Hepatocyte (in vitro differentiated cells): ENCODE results near the gene GKN2.

Source experiments
- EZH2 ChIP-seq: fragments of 200-600 bp; sonication (generic); IDR thresholded peaks from 2 replicates; pipeline ENCODE4 v1.6.1; 2016; ENCODE audit warnings: antibody characterized with exemption, mild to moderate bottlenecking, borderline replicate concordance
- EZH2phosphoT487 ChIP-seq: fragments of 200-600 bp; sonication (generic); IDR thresholded peaks from one replicate; pipeline ENCODE4 v1.6.1; 2018; ENCODE audit warnings: antibody characterized with exemption, mild to moderate bottlenecking, low read depth, moderate library complexity; ENCODE audit not compliant: unreplicated experiment, severe bottlenecking
- TF ChIP-seq, protein P1 (sequence below): fragments of 200-600 bp; sonication (generic); IDR thresholded peaks from 2 replicates; pipeline ENCODE4 v1.5.1; 2016; ENCODE audit warnings: antibody characterized with exemption, mild to moderate bottlenecking; ENCODE audit not compliant: poor library complexity

DNA sequence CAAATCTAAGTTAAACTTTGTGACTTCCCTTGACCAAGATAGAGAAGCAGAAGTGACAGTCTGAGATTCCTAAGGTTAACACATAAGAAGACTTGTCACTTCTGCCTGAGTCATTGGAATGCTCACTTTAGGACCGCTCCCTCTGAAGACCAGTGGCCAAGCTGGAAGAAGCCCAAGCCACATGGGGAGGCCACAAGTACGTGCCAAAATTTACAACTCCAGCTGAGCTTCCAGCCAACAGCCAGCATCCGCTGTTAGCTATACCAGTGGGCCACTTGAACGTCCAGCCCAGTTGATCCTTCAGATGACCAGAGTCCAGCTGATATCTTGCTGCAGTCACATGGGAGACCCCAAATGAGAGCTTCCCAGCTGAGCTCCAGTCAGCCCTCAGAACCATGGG is 42.2 kb upstream of the GKN2 start:
- TF ChIP-seq, protein P1, sequence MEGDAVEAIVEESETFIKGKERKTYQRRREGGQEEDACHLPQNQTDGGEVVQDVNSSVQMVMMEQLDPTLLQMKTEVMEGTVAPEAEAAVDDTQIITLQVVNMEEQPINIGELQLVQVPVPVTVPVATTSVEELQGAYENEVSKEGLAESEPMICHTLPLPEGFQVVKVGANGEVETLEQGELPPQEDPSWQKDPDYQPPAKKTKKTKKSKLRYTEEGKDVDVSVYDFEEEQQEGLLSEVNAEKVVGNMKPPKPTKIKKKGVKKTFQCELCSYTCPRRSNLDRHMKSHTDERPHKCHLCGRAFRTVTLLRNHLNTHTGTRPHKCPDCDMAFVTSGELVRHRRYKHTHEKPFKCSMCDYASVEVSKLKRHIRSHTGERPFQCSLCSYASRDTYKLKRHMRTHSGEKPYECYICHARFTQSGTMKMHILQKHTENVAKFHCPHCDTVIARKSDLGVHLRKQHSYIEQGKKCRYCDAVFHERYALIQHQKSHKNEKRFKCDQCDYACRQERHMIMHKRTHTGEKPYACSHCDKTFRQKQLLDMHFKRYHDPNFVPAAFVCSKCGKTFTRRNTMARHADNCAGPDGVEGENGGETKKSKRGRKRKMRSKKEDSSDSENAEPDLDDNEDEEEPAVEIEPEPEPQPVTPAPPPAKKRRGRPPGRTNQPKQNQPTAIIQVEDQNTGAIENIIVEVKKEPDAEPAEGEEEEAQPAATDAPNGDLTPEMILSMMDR, result no peak
- no peak for TF ChIP-seq EZH2phosphoT487
- TF ChIP-seq EZH2, result no peak
